ENCODE measurements around the gene BRD1. TPM values are rescaled to one million over a fixed set of nuclear protein-coding genes. Genes with fewer than 3 reads are reported as not detected.
"Not testable (repeated sequence)": the region's sequence is repeated elsewhere in the genome, so short reads cannot be mapped to it uniquely, and the experiment has no call there.

Gene BRD1
- total and polyA plus RNA-seq, 2 experiments from 2014 or later: 25.0 to 25.9 TPM

DNA sequence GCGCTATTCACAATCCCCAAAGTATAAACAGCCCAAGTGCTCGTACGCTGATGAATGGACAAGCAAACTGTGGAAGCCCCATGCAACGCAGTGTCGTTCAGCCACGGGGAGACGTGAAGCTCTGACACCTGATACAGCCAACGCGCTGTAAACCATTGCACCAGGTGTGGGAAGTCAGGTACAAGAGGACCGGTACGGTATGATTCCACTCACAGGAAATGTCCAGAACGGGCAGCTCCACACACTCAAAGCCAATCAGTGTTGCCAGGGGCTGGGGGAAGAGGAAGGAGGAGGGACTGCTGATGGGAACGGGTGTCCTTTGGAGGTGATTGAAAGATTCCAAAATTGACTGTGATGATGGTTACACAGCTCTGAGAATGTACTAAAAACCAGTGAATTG, 64.5 kb downstream of the BRD1 start:
- H4K20me1 ChIP-seq (ENCODE audit: insufficient read depth, poor library complexity, severe bottlenecking): no peaks in the 10 kb centered on the region
- TF ChIP-seq, protein P1, sequence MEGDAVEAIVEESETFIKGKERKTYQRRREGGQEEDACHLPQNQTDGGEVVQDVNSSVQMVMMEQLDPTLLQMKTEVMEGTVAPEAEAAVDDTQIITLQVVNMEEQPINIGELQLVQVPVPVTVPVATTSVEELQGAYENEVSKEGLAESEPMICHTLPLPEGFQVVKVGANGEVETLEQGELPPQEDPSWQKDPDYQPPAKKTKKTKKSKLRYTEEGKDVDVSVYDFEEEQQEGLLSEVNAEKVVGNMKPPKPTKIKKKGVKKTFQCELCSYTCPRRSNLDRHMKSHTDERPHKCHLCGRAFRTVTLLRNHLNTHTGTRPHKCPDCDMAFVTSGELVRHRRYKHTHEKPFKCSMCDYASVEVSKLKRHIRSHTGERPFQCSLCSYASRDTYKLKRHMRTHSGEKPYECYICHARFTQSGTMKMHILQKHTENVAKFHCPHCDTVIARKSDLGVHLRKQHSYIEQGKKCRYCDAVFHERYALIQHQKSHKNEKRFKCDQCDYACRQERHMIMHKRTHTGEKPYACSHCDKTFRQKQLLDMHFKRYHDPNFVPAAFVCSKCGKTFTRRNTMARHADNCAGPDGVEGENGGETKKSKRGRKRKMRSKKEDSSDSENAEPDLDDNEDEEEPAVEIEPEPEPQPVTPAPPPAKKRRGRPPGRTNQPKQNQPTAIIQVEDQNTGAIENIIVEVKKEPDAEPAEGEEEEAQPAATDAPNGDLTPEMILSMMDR (IDR thresholded peaks at IDR 0.05; ENCODE audit: poor library complexity): no peak
- TF ChIP-seq EZH2 (IDR thresholded peaks at IDR 0.05; ENCODE audit: borderline replicate concordance) (no peak), EZH2phosphoT487 (IDR thresholded peaks at IDR 0.05; ENCODE audit: low read depth, severe bottlenecking, unreplicated experiment) (no peak)
- no peak overlapping the region for H3K4me3 ChIP-seq
- H3K9me3 ChIP-seq (ENCODE audit: low read depth): peaks cover 5% of the 10 kb centered on the region
- H3K4me2 ChIP-seq: no peak overlapping the region
- WGBS (ENCODE audit: low lambda C conversion rate, missing lambda C conversion rate): 91% methylated on average over 13 of the region's 13 CpGs
- no peaks in the 10 kb centered on the region for H3K27me3 ChIP-seq
- H3K4me1 ChIP-seq (ENCODE audit: insufficient read depth): no peaks in the 10 kb centered on the region
- no peak overlapping the region for H2AFZ ChIP-seq
- DNase-seq (ENCODE audit: low spot score): no peak
- H3K9me2 ChIP-seq (replicated peaks; ENCODE audit: insufficient read depth): no peaks in the 10 kb centered on the region
- no peak overlapping the region for H3K27ac ChIP-seq
- no peaks in the 10 kb centered on the region for H3K79me2 ChIP-seq
- H3K36me3 ChIP-seq (replicated peaks; ENCODE audit: insufficient read depth, low read depth): no peaks in the 10 kb centered on the region

GRCh38 chr22:49762571-49762970, 65.1 kb downstream of the BRD1 start:
- H3K79me2 ChIP-seq; H3K4me1 ChIP-seq (ENCODE audit: insufficient read depth); H3K9me2 ChIP-seq (replicated peaks; ENCODE audit: insufficient read depth); H2AFZ ChIP-seq; H3K9me3 ChIP-seq (ENCODE audit: low read depth); H4K20me1 ChIP-seq (ENCODE audit: insufficient read depth, poor library complexity, severe bottlenecking); DNase-seq (ENCODE audit: low spot score); H3K27me3 ChIP-seq; H3K4me3 ChIP-seq; H3K4me2 ChIP-seq; H3K36me3 ChIP-seq (replicated peaks; ENCODE audit: insufficient read depth, low read depth); H3K27ac ChIP-seq: not testable (repeated sequence)
- WGBS (ENCODE audit: low lambda C conversion rate, missing lambda C conversion rate): 93% methylated on average over 7 of the region's 7 CpGs

- no peak for TF ChIP-seq EZH2phosphoT487 (IDR thresholded peaks at IDR 0.05; ENCODE audit: low read depth, severe bottlenecking, unreplicated experiment)
- TF ChIP-seq, protein P1 (IDR thresholded peaks at IDR 0.05; ENCODE audit: poor library complexity): no peak
- TF ChIP-seq EZH2 (IDR thresholded peaks at IDR 0.05; ENCODE audit: borderline replicate concordance): no peak
- Histone ChIP-seq H3K27me3 (no peaks in the 10 kb centered on the region), H3K4me1 (ENCODE audit: insufficient read depth) (no peaks in the 10 kb centered on the region), H2AFZ (no peak overlapping the region), H3K9me2 (replicated peaks; ENCODE audit: insufficient read depth) (no peaks in the 10 kb centered on the region), H3K4me3 (no peak overlapping the region), H3K9me3 (ENCODE audit: low read depth) (peaks cover under 1% of the 10 kb centered on the region), H3K27ac (no peak overlapping the region), H3K79me2 (no peaks in the 10 kb centered on the region), H4K20me1 (ENCODE audit: insufficient read depth, poor library complexity, severe bottlenecking) (no peaks in the 10 kb centered on the region), H3K36me3 (replicated peaks; ENCODE audit: insufficient read depth, low read depth) (no peaks in the 10 kb centered on the region), H3K4me2 (no peak overlapping the region)
- no peak for DNase-seq (ENCODE audit: low spot score)
- WGBS (ENCODE audit: low lambda C conversion rate, missing lambda C conversion rate): 98% methylated on average over 7 of the region's 7 CpGs
Measured at GRCh38 chr22:49761836-49762235, 65.8 kb downstream of the BRD1 start.

GRCh38 chr22:49760630-49761571, 66.8 kb downstream of the BRD1 start:
- Histone ChIP-seq H3K79me2 (no peaks in the 10 kb centered on the region), H3K36me3 (replicated peaks; ENCODE audit: insufficient read depth, low read depth) (no peaks in the 10 kb centered on the region), H4K20me1 (ENCODE audit: insufficient read depth, poor library complexity, severe bottlenecking) (no peaks in the 10 kb centered on the region), H3K27me3 (no peaks in the 10 kb centered on the region), H3K4me2 (no peak overlapping the region), H3K27ac (no peak overlapping the region), H2AFZ (no peak overlapping the region), H3K9me3 (ENCODE audit: low read depth) (no peaks in the 10 kb centered on the region), H3K4me1 (ENCODE audit: insufficient read depth) (no peaks in the 10 kb centered on the region), H3K4me3 (no peak overlapping the region), H3K9me2 (replicated peaks; ENCODE audit: insufficient read depth) (no peaks in the 10 kb centered on the region)
- WGBS (ENCODE audit: low lambda C conversion rate, missing lambda C conversion rate): 89% methylated on average over 13 of the region's 13 CpGs
- DNase-seq (ENCODE audit: low spot score): no peak
- TF ChIP-seq, protein P1 (IDR thresholded peaks at IDR 0.05; ENCODE audit: poor library complexity): no peak
- TF ChIP-seq EZH2 (IDR thresholded peaks at IDR 0.05; ENCODE audit: borderline replicate concordance) (no peak), EZH2phosphoT487 (IDR thresholded peaks at IDR 0.05; ENCODE audit: low read depth, severe bottlenecking, unreplicated experiment) (no peak)
